T-helper 1 cell treated with Interleukin-12 subunit alpha and Interleukin-12 subunit beta and Interleukin-4 antibody, amounts not matched to agents 30 μg/mL and 1 μg/mL, for 36 hours (primary cell): ENCODE data around the gene POFUT1.

ENCODE experiments used
- H3K27ac Mint-ChIP-seq: one replicate; pipeline ENCODE4 v1.8.0; 2021; ENCODE audit warnings: mild to moderate bottlenecking, mixed read lengths
- H3K27me3 Mint-ChIP-seq: one replicate; pipeline ENCODE4 v1.8.0; 2021; ENCODE audit warnings: low read depth, mixed read lengths
- H3K36me3 Mint-ChIP-seq: one replicate; pipeline ENCODE4 v1.8.0; 2021; ENCODE audit warnings: low read depth, mixed read lengths
- H3K4me1 Mint-ChIP-seq: one replicate; pipeline ENCODE4 v1.8.0; 2021; ENCODE audit warnings: low read depth, mixed read lengths
- H3K4me3 Mint-ChIP-seq: one replicate; pipeline ENCODE4 v1.8.0; 2021; ENCODE audit warnings: mild to moderate bottlenecking, moderate library complexity, mixed read lengths
- H3K9me3 Mint-ChIP-seq: one replicate; pipeline ENCODE4 v1.8.0; 2021; ENCODE audit warnings: mixed read lengths

POFUT1 gene

GRCh38 chr20:32285082-32285620 lies 77.5 kb downstream of the POFUT1 start:
- peak overlapping the region; percentile 35 for H3K4me3 Mint-ChIP-seq
- H3K36me3 Mint-ChIP-seq: peaks cover 22% of the 10 kb centered on the region
- H3K27me3 Mint-ChIP-seq: no peaks in the 10 kb centered on the region
- H3K27ac Mint-ChIP-seq: peak overlapping the region; percentile 85
- peaks cover 49% of the 10 kb centered on the region for H3K4me1 Mint-ChIP-seq
- H3K9me3 Mint-ChIP-seq: no peaks in the 10 kb centered on the region

DNA sequence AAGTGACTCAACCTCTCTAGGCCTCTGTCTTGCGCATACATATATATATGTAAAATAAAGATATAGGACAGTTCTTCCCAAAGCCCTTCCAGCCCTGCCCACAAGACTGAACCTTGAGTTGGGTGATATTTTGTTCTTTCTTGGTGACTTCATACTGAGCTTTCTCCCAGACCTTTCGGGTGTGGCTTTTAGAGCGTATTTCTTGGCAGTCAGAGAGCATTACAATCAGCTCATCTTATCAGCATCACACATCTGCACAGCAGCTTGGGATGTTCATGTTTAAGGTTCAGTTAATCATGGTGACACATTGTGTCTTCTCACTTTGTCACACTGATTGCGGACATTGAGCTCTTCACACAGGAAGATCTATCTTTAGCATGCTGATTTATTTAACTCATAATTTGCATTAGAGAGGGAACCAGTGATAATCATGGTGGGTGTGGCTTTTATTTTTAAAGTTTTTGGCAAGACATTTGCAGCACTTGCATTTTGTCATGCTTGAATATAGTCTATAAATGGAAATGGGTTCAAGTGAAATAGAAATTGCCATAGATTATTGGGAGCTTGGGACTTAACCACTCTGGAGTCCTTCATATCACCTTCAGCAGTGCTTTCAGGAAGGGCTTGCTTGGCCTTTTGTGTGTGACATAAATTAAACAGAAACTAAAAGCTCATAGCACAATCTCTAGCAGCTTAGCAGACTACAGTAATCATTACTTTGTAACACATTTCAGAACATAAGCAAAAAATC lies 78.1 kb downstream of the POFUT1 start:
- Mint-ChIP-seq H3K27me3 (no peaks in the 10 kb centered on the region), H3K36me3 (peaks cover 23% of the 10 kb centered on the region)

DNA sequence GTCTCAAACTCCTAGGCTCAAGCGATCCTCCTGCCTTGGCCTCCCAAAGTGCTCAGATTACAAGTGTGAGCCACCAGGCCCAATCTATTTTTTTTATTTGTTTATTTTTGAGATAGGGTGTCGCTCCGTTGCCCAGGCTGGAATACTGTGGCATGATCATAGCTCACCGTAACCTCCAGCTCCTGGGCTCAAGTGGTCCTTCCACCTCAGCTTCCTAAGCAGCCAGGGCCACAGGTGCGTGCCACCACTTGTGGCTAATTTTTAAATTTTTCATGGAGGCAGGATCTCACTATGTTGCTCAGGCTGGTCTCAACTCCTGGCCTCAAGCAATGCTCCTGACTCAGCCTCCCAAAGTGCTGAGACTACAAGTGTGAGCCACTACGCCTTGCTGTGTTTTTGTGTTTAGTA lies 79.6 kb downstream of the POFUT1 start:
- no peaks in the 10 kb centered on the region for H3K9me3 Mint-ChIP-seq
- H3K27ac Mint-ChIP-seq: no peak overlapping the region
- no peak overlapping the region for H3K4me3 Mint-ChIP-seq
- peaks cover 11% of the 10 kb centered on the region for H3K36me3 Mint-ChIP-seq
- H3K4me1 Mint-ChIP-seq: peaks cover 35% of the 10 kb centered on the region
- no peaks in the 10 kb centered on the region for H3K27me3 Mint-ChIP-seq

More for the DNA sequence above, 78.1 kb downstream of the POFUT1 start:
- Mint-ChIP-seq H3K27ac (peak overlapping the region; percentile 85), H3K4me1 (peaks cover 48% of the 10 kb centered on the region), H3K9me3 (no peaks in the 10 kb centered on the region), H3K4me3 (peak overlapping the region; percentile 35)
